SU-DHL-6 (cell line): ENCODE results near the gene RPS6KA1.

Experiments used
- H2AFZ ChIP-seq: fragments of 200-600 bp; sonication (generic); 2 replicates; pipeline ENCODE4 v1.6.1; 2014; ENCODE audit warnings: low read depth, mild to moderate bottlenecking, moderate library complexity, mixed read lengths, antibody characterized with exemption, low read length; ENCODE audit not compliant: severe bottlenecking
- H3F3A ChIP-seq: fragments of 200-600 bp; shearing (Covaris generic); 2 replicates; pipeline ENCODE4 v1.6.0; 2016; ENCODE audit warnings: antibody characterized with exemption, mild to moderate bottlenecking; ENCODE audit not compliant: insufficient read depth
- H3K27ac ChIP-seq: fragments of 200-600 bp; sonication (generic); 2 replicates; pipeline ENCODE4 v1.5.1; 2016; ENCODE audit warnings: low read depth, mild to moderate bottlenecking, low read length, moderate library complexity, mixed read lengths
- H3K27me3 ChIP-seq: fragments of 200-600 bp; sonication (generic), shearing (Covaris generic); 2 replicates; pipeline ENCODE4 v1.6.0; 2014; ENCODE audit warnings: mild to moderate bottlenecking, low read length
- H3K36me3 ChIP-seq: fragments of 200-600 bp; sonication (generic); 2 replicates; pipeline ENCODE4 v1.6.1; 2014; ENCODE audit warnings: mild to moderate bottlenecking, low read length, mixed read lengths
- H3K4me2 ChIP-seq: fragments of 300-600, 200-600 bp; shearing (Covaris generic), sonication (generic); 2 replicates; pipeline ENCODE4 v1.6.0; 2014; ENCODE audit warnings: low read length, low read depth, mild to moderate bottlenecking; ENCODE audit not compliant: poor library complexity, severe bottlenecking
- H3K4me3 ChIP-seq: fragments of 200-600 bp; sonication (generic); 2 replicates; pipeline ENCODE4 v1.5.1; 2014; ENCODE audit warnings: antibody characterized with exemption, low read length, mild to moderate bottlenecking, mixed read lengths; ENCODE audit not compliant: insufficient read depth, poor library complexity, severe bottlenecking
- H3K79me2 ChIP-seq: fragments of 200-600 bp; sonication (generic); 2 replicates; pipeline ENCODE4 v1.6.1; 2014; ENCODE audit warnings: mild to moderate bottlenecking, low read length, moderate library complexity; ENCODE audit not compliant: insufficient read depth
- H3K9ac ChIP-seq: fragments of 200-600 bp; sonication (generic); 2 replicates; pipeline ENCODE4 v1.7.0; 2014; ENCODE audit warnings: mild to moderate bottlenecking, low read length
- H3K9me2 ChIP-seq: fragments of 200-600 bp; sonication (generic); replicated peaks from 2 replicates; pipeline ENCODE4 v1.6.1; 2014; ENCODE audit warnings: low read length; ENCODE audit not compliant: insufficient read depth
- H3K9me3 ChIP-seq: fragments of 200-600 bp; sonication (generic); 2 replicates; pipeline ENCODE4 v1.6.1; 2014; ENCODE audit warnings: low read length, mixed read lengths; ENCODE audit not compliant: insufficient read depth
- H4K20me1 ChIP-seq: fragments of 200-600 bp; sonication (generic); 2 replicates; pipeline ENCODE4 v1.6.1; 2014; ENCODE audit warnings: low read depth, mild to moderate bottlenecking, antibody characterized with exemption, low read length, moderate library complexity, mixed read lengths
- EZH2phosphoT487 ChIP-seq: fragments of 200-600 bp; sonication (generic), shearing (Covaris generic); conservative IDR thresholded peaks from 2 replicates; pipeline ENCODE4 v1.6.1; 2018; ENCODE audit warnings: mild to moderate bottlenecking, antibody characterized with exemption, low read length, moderate library complexity, mixed read lengths
- TF ChIP-seq, protein P1 (sequence below): fragments of 200-600 bp; sonication (generic); IDR thresholded peaks from one replicate; pipeline ENCODE4 v1.5.1; 2017; ENCODE audit warnings: antibody characterized with exemption, mild to moderate bottlenecking, low read length, moderate library complexity; ENCODE audit not compliant: insufficient read depth, poor library complexity, severe bottlenecking

Gene RPS6KA1

DNA sequence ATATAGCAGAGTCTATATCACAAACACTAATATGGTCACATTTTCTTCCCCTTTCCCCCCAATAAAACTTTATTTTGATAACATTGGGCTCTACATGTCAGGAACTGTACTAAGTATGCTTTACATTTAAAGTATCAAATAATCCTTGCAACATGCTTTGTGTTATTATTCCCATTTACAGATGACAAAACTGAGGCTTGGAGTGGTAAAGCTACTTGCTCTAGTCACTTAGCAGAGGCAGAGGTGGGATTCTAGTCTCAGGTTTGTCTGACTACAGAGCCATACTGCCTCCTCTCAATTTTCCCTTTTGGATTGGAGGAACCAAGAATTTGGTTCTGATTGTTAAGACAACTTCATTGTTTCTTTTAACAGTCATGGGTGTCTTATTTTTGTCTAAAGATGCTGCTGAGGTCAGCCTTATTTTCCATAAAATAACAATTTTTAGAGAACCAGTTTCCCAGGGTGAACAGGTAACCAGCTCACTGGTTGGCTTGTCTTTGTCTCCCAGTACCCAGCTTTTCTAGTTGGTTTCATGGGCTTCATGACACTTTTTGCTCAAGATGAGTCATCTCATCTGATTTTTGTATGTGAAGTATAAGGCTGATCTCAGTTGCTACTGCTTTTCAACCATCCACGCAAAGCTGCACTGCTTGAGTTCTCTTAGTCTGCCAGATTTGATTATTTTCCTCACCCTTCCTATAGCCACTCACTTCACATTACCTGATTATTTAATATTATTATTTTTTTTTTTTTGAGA is 85.3 kb downstream of the RPS6KA1 start:
- Histone ChIP-seq H3K4me2 (no peak overlapping the region), H3K9ac (no peak overlapping the region), H3K9me3 (no peaks in the 10 kb centered on the region), H3K27me3 (no peaks in the 10 kb centered on the region), H3K36me3 (no peaks in the 10 kb centered on the region), H3K27ac (no peak overlapping the region), H3K79me2 (no peaks in the 10 kb centered on the region), H4K20me1 (no peaks in the 10 kb centered on the region), H3F3A (peaks cover 11% of the 10 kb centered on the region; the same call in 1 of the 2 replicates), H3K9me2 (no peaks in the 10 kb centered on the region), H3K4me3 (no peak overlapping the region), H2AFZ (no peak overlapping the region)
- TF ChIP-seq EZH2phosphoT487 = no peak
- TF ChIP-seq, protein P1, sequence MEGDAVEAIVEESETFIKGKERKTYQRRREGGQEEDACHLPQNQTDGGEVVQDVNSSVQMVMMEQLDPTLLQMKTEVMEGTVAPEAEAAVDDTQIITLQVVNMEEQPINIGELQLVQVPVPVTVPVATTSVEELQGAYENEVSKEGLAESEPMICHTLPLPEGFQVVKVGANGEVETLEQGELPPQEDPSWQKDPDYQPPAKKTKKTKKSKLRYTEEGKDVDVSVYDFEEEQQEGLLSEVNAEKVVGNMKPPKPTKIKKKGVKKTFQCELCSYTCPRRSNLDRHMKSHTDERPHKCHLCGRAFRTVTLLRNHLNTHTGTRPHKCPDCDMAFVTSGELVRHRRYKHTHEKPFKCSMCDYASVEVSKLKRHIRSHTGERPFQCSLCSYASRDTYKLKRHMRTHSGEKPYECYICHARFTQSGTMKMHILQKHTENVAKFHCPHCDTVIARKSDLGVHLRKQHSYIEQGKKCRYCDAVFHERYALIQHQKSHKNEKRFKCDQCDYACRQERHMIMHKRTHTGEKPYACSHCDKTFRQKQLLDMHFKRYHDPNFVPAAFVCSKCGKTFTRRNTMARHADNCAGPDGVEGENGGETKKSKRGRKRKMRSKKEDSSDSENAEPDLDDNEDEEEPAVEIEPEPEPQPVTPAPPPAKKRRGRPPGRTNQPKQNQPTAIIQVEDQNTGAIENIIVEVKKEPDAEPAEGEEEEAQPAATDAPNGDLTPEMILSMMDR = no peak

DNA sequence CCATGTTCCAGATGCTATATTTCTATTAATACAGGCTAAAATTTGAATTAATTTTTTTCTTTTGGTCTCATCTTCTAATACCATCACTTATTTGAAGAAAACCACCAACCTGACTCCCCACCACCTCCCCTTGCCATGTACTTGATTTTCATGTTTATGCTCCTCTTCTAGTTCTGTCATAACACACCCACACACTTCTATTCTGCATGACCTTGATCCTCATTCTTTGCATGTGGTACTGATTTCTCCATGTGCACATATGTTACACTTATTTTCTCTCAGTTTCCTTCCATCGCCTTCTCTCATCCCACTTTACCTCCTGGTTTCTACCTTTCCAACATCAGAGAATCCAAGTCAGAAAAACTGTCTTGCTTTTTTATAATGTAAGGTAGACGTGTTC is 87.3 kb downstream of the RPS6KA1 start:
- no peak overlapping the region for H3K27ac ChIP-seq
- H3K9ac ChIP-seq = no peak overlapping the region
- H3K4me2 ChIP-seq = no peak overlapping the region
- no peak overlapping the region for H3K4me3 ChIP-seq
- H2AFZ ChIP-seq = no peak overlapping the region
- H4K20me1 ChIP-seq = no peaks in the 10 kb centered on the region
- H3K9me2 ChIP-seq = no peaks in the 10 kb centered on the region
- no peaks in the 10 kb centered on the region for H3K79me2 ChIP-seq
- TF ChIP-seq, protein P1 = no peak
- TF ChIP-seq EZH2phosphoT487 = no peak
- no peaks in the 10 kb centered on the region for H3K36me3 ChIP-seq
- peaks cover 19% of the 10 kb centered on the region; the same call in 1 of the 2 replicates for H3F3A ChIP-seq
- H3K9me3 ChIP-seq = no peaks in the 10 kb centered on the region
- H3K27me3 ChIP-seq = no peaks in the 10 kb centered on the region

DNA sequence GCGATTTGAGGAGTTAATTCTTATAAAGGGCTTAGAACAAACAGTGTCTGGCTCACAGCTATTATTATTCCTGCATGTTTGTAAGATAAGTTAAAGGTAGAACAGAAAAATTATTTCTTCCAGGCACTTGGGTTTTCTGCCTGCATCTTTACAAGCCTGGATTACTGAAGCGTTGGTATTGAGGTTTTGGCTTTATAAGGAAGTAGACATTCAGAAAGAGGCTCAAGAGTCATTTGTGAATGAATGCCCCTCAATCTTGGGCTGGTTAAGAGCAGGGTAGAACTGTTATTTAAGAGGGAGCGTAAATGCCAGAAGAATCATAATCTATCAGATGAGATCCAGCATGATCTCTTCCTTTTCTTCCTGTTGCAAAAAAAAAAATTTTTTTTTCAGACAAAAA is 89.0 kb downstream of the RPS6KA1 start:
- H3K4me3 ChIP-seq = no peak overlapping the region
- H3K36me3 ChIP-seq = no peaks in the 10 kb centered on the region
- H3F3A ChIP-seq = peaks cover 22% of the 10 kb centered on the region; the same call in 1 of the 2 replicates
- H3K9ac ChIP-seq = no peak overlapping the region
- H3K9me3 ChIP-seq = no peaks in the 10 kb centered on the region
- TF ChIP-seq EZH2phosphoT487 = no peak
- TF ChIP-seq, protein P1 = no peak
- no peak overlapping the region for H2AFZ ChIP-seq
- no peak overlapping the region for H3K4me2 ChIP-seq
- H3K9me2 ChIP-seq = no peaks in the 10 kb centered on the region
- H3K27me3 ChIP-seq = no peaks in the 10 kb centered on the region
- H4K20me1 ChIP-seq = no peaks in the 10 kb centered on the region
- H3K27ac ChIP-seq = no peak overlapping the region
- no peaks in the 10 kb centered on the region for H3K79me2 ChIP-seq
